AG09309 (cell line): ENCODE measurements around the gene PF4V1.

Experiments
- DNase-seq: peaks from one replicate; pipeline ENCODE4 v3.0.0-alpha.2; 2010; ENCODE audit warnings: low read depth
- H3K4me3 ChIP-seq: 2 replicates; pipeline ENCODE4 v1.5.1; 2011; ENCODE audit warnings: mild to moderate bottlenecking, low read depth, low read length, moderate library complexity; ENCODE audit not compliant: control insufficient read depth
- CTCF ChIP-seq: IDR thresholded peaks from 2 replicates; pipeline ENCODE4 v1.5.1; 2011; ENCODE audit warnings: mild to moderate bottlenecking, low read depth, low read length, inconsistent platforms; ENCODE audit not compliant: insufficient read depth, control insufficient read depth; ENCODE audit errors: missing control alignments

The PF4V1 gene

GRCh38 chr4:73867783-73868182, 14.7 kb downstream of the PF4V1 start:
- DNase-seq = no peak
- H3K4me3 ChIP-seq = no peak overlapping the region
- no peak for TF ChIP-seq CTCF

- H3K4me3 ChIP-seq = peak overlapping the region; percentile 70
- no peak for TF ChIP-seq CTCF
- DNase-seq = no peak
These were observed 15.4 kb downstream of the PF4V1 start for GRCh38 chr4:73868206-73869129.

GRCh38 chr4:73869130-73870055, 16.3 kb downstream of the PF4V1 start, which contains the start of gene CXCL1:
TSS of gene CXCL1 (plus strand) at chr4:73869393. CDS start at chr4:73869471, 78 bp downstream.
- no peak for TF ChIP-seq CTCF
- H3K4me3 ChIP-seq = peak within 1 kb of the TSS; percentile 70
- DNase-seq = no peak

- TF ChIP-seq CTCF = no peak
- H3K4me3 ChIP-seq = no peak overlapping the region
- no peak for DNase-seq
These were observed 17.2 kb downstream of the PF4V1 start for GRCh38 chr4:73870260-73870659.

- no peak overlapping the region for H3K4me3 ChIP-seq
- no peak for TF ChIP-seq CTCF
- DNase-seq = no peak
These were observed 17.7 kb downstream of the PF4V1 start for GRCh38 chr4:73870768-73871167.

- no peak for DNase-seq
- H3K4me3 ChIP-seq = no peak overlapping the region
- no peak for TF ChIP-seq CTCF
These were observed 18.6 kb downstream of the PF4V1 start for GRCh38 chr4:73871511-73872310.
